WTC11 (cell line): Measurements from ENCODE around the gene GABRG3. TPM values are rescaled to one million over a fixed set of nuclear protein-coding genes. Genes with fewer than 3 reads are reported as not detected.

Source experiments
- ATAC-seq: fragments of 200-7000 bp; cut with Tn5 transposase; 2 replicates; pipeline ENCODE4 v1.10.0; 2021; ENCODE audit warnings: mild to moderate bottlenecking, moderate library complexity
- CTCF ChIA-PET: fragments of 300-600 bp; sonication (Branson Sonifier 250); formaldehyde crosslinking; loops from one replicate; lab custom pipeline; 2021; ENCODE audit warnings: antibody characterized with exemption; lab: Charles Lee
- POLR2A ChIA-PET: fragments of 350-600 bp; sonication (Branson Sonifier 250); formaldehyde crosslinking; loops from one replicate; lab custom pipeline; 2021; ENCODE audit warnings: antibody characterized with exemption; lab: Charles Lee
- DNase-seq: peaks from one replicate; pipeline ENCODE4 v3.0.0; 2021; ENCODE audit warnings: low spot score
- H3K27ac Mint-ChIP-seq: 2 replicates; pipeline ENCODE4 v1.8.0; 2021; ENCODE audit warnings: mixed read lengths
- H3K27me3 Mint-ChIP-seq: 2 replicates; pipeline ENCODE4 v1.8.0; 2021; ENCODE audit warnings: low read depth, mild to moderate bottlenecking, moderate library complexity, mixed read lengths
- H3K36me3 Mint-ChIP-seq: 2 replicates; pipeline ENCODE4 v1.8.0; 2021; ENCODE audit warnings: mixed read lengths
- H3K4me1 Mint-ChIP-seq: 2 replicates; pipeline ENCODE4 v1.8.0; 2022; ENCODE audit warnings: mixed read lengths
- H3K4me3 Mint-ChIP-seq: 2 replicates; pipeline ENCODE4 v1.8.0; 2021; ENCODE audit warnings: mild to moderate bottlenecking, moderate library complexity, mixed read lengths
- H3K9me3 Mint-ChIP-seq: 2 replicates; pipeline ENCODE4 v1.8.0; 2021; ENCODE audit warnings: mixed read lengths
- ERG ChIP-seq: fragments of 250-450 bp; sonication (Bioruptor Pico); IDR thresholded peaks from 2 replicates; pipeline ENCODE4 v1.8.0; 2021; ENCODE audit warnings: mild to moderate bottlenecking
- GABPB1 ChIP-seq: sonication (generic); formaldehyde crosslinking; IDR thresholded peaks from 2 replicates; pipeline ENCODE4 v1.8.1; 2023; ENCODE audit warnings: mild to moderate bottlenecking, missing genetic modification reagents
- IRF2 ChIP-seq: sonication (generic); formaldehyde crosslinking; IDR thresholded peaks from 2 replicates; pipeline ENCODE4 v1.8.0; 2022; ENCODE audit warnings: low read depth, missing genetic modification reagents, borderline replicate concordance
- NFE2L1 ChIP-seq: sonication (generic); formaldehyde crosslinking; IDR thresholded peaks from 2 replicates; pipeline ENCODE4 v1.8.1; 2023; ENCODE audit warnings: missing genetic modification reagents
- NFYB ChIP-seq: sonication (generic); formaldehyde crosslinking; conservative IDR thresholded peaks from 2 replicates; pipeline ENCODE4 v1.8.0; 2022; ENCODE audit warnings: low read depth, missing genetic modification reagents
- PRDM15 ChIP-seq: sonication (generic); formaldehyde crosslinking; IDR thresholded peaks from 2 replicates; pipeline ENCODE4 v1.8.0; 2022; ENCODE audit warnings: missing genetic modification reagents
- RORB ChIP-seq: fragments of 250-450 bp; sonication (Bioruptor Pico); IDR thresholded peaks from 2 replicates; pipeline ENCODE4 v1.9.0; 2021; ENCODE audit warnings: mild to moderate bottlenecking
- SP1 ChIP-seq: sonication (generic); formaldehyde crosslinking; conservative IDR thresholded peaks from 2 replicates; pipeline ENCODE4 v1.8.1; 2022; ENCODE audit warnings: missing genetic modification reagents
- ZNF219 ChIP-seq: sonication (generic); formaldehyde crosslinking; IDR thresholded peaks from 2 replicates; pipeline ENCODE4 v1.8.0; 2023; ENCODE audit warnings: missing genetic modification reagents, mild to moderate bottlenecking, borderline replicate concordance
- ZNF512 ChIP-seq: sonication (generic); formaldehyde crosslinking; IDR thresholded peaks from 2 replicates; pipeline ENCODE4 v1.8.1; 2022; ENCODE audit warnings: missing genetic modification reagents, borderline replicate concordance
- total RNA-seq: library from RNA; stranded (reverse); gene quantifications from 3 replicates; pipeline ENCODE4 v1.2.3, GENCODE V29; 2021
- TF ChIP-seq, protein P1 (sequence below): sonication (generic); formaldehyde crosslinking; IDR thresholded peaks from 2 replicates; pipeline ENCODE4 v1.8.1; 2023; ENCODE audit warnings: mild to moderate bottlenecking, moderate library complexity, missing genetic modification reagents
- TF ChIP-seq, protein P2 (sequence below): fragments of 250-450 bp; sonication (Bioruptor Pico); IDR thresholded peaks from 2 replicates; pipeline ENCODE4 v1.9.0; 2021; ENCODE audit warnings: mild to moderate bottlenecking
- TF ChIP-seq, protein P3 (sequence below): fragments of 250-450 bp; sonication (Bioruptor Pico); IDR thresholded peaks from 2 replicates; pipeline ENCODE4 v2.1.2; 2022; ENCODE audit warnings: mild to moderate bottlenecking, moderate library complexity
- TF ChIP-seq, protein P4 (sequence below): sonication (generic); formaldehyde crosslinking; IDR thresholded peaks from 2 replicates; pipeline ENCODE4 v1.8.0; 2023; ENCODE audit warnings: missing genetic modification reagents, mild to moderate bottlenecking, borderline replicate concordance

The GABRG3 gene
- total RNA-seq, 1 experiment from 2014 or later, result 0.72 TPM

DNA sequence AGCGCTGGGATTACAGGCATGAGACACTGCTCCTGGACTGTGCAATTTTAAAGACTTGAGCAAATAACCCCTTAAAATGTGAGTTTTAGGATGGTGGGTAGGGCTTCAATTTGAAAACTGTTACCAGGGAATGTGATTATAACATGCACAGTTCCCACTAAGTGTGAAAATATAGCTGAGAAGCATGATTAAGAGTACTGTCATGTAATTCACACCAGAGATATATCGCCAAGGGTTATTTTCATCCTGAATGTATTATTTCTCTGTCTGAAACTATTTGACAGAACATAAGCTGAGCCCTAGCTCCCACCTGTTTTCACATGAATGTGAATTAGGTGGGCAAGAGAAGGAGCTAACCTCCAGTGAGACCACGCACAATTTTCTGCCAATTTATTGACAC, 457.2 kb downstream of the GABRG3 start:
- peaks cover 19% of the 10 kb centered on the region for H3K36me3 Mint-ChIP-seq
- H3K9me3 Mint-ChIP-seq, result peaks cover 37% of the 10 kb centered on the region
- DNase-seq (no peak), ATAC-seq (no peak)
- H3K4me1 Mint-ChIP-seq, result no peaks in the 10 kb centered on the region
- POLR2A ChIA-PET, result no interaction called here
- CTCF ChIA-PET, result interaction anchor here (1.0 kb wide), 1 partner anchor 9 kb away, joined by 3 read pairs; no protein-coding TSS in a partner anchor
- H3K4me3 Mint-ChIP-seq, result no peak overlapping the region
- H3K27ac Mint-ChIP-seq, result no peak overlapping the region
- no peaks in the 10 kb centered on the region for H3K27me3 Mint-ChIP-seq
- TF ChIP-seq, protein P1, sequence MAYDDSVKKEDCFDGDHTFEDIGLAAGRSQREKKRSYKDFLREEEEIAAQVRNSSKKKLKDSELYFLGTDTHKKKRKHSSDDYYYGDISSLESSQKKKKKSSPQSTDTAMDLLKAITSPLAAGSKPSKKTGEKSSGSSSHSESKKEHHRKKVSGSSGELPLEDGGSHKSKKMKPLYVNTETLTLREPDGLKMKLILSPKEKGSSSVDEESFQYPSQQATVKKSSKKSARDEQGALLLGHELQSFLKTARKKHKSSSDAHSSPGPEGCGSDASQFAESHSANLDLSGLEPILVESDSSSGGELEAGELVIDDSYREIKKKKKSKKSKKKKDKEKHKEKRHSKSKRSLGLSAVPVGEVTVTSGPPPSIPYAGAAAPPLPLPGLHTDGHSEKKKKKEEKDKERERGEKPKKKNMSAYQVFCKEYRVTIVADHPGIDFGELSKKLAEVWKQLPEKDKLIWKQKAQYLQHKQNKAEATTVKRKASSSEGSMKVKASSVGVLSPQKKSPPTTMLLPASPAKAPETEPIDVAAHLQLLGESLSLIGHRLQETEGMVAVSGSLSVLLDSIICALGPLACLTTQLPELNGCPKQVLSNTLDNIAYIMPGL, result no peak

DNA sequence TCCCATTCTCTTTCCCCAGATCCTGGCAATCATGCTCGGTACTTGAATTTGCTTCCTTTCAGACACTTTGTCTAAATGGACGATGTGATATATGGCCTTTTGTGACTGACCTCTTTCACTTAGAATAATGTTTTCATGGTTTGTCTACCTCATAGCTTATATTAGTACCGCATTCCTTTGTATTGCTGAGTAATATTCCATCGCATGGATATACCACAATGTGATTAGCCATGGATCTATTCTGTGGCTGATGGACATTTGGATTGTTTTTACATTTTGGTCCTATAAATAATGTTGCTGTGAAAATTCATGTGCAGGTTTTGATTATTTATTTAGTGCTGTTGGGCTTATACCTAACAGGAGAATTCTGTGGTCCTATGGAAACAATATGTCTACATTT, 458.6 kb downstream of the GABRG3 start:
- DNase-seq (no peak), ATAC-seq (no peak)
- ChIA-PET POLR2A (no interaction called here), CTCF (no interaction called here)
- Mint-ChIP-seq H3K27ac (no peak overlapping the region), H3K27me3 (no peaks in the 10 kb centered on the region), H3K4me1 (no peaks in the 10 kb centered on the region), H3K4me3 (no peak overlapping the region), H3K9me3 (peaks cover 47% of the 10 kb centered on the region), H3K36me3 (peaks cover 21% of the 10 kb centered on the region)
- TF ChIP-seq GABPB1 (CRISPR knock-in tag) (no peak), ZNF512 (CRISPR knock-in tag) (no peak), RORB (CRISPR knock-in tag) (no peak), ERG (CRISPR knock-in tag) (no peak), SP1 (CRISPR knock-in tag) (no peak), ZNF219 (CRISPR knock-in tag) (no peak), NFE2L1 (CRISPR knock-in tag) (no peak), NFYB (CRISPR knock-in tag) (no peak), PRDM15 (CRISPR knock-in tag) (no peak), IRF2 (CRISPR knock-in tag) (no peak)
- TF ChIP-seq, protein P2, sequence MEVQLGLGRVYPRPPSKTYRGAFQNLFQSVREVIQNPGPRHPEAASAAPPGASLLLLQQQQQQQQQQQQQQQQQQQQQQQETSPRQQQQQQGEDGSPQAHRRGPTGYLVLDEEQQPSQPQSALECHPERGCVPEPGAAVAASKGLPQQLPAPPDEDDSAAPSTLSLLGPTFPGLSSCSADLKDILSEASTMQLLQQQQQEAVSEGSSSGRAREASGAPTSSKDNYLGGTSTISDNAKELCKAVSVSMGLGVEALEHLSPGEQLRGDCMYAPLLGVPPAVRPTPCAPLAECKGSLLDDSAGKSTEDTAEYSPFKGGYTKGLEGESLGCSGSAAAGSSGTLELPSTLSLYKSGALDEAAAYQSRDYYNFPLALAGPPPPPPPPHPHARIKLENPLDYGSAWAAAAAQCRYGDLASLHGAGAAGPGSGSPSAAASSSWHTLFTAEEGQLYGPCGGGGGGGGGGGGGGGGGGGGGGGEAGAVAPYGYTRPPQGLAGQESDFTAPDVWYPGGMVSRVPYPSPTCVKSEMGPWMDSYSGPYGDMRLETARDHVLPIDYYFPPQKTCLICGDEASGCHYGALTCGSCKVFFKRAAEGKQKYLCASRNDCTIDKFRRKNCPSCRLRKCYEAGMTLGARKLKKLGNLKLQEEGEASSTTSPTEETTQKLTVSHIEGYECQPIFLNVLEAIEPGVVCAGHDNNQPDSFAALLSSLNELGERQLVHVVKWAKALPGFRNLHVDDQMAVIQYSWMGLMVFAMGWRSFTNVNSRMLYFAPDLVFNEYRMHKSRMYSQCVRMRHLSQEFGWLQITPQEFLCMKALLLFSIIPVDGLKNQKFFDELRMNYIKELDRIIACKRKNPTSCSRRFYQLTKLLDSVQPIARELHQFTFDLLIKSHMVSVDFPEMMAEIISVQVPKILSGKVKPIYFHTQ, result no peak
- TF ChIP-seq, protein P3, sequence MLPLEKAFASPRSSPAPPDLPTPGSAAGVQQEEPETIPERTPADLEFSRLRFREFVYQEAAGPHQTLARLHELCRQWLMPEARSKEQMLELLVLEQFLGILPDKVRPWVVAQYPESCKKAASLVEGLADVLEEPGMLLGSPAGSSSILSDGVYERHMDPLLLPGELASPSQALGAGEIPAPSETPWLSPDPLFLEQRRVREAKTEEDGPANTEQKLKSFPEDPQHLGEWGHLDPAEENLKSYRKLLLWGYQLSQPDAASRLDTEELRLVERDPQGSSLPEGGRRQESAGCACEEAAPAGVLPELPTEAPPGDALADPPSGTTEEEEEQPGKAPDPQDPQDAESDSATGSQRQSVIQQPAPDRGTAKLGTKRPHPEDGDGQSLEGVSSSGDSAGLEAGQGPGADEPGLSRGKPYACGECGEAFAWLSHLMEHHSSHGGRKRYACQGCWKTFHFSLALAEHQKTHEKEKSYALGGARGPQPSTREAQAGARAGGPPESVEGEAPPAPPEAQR (CRISPR knock-in tag), result no peak
- TF ChIP-seq, protein P4, sequence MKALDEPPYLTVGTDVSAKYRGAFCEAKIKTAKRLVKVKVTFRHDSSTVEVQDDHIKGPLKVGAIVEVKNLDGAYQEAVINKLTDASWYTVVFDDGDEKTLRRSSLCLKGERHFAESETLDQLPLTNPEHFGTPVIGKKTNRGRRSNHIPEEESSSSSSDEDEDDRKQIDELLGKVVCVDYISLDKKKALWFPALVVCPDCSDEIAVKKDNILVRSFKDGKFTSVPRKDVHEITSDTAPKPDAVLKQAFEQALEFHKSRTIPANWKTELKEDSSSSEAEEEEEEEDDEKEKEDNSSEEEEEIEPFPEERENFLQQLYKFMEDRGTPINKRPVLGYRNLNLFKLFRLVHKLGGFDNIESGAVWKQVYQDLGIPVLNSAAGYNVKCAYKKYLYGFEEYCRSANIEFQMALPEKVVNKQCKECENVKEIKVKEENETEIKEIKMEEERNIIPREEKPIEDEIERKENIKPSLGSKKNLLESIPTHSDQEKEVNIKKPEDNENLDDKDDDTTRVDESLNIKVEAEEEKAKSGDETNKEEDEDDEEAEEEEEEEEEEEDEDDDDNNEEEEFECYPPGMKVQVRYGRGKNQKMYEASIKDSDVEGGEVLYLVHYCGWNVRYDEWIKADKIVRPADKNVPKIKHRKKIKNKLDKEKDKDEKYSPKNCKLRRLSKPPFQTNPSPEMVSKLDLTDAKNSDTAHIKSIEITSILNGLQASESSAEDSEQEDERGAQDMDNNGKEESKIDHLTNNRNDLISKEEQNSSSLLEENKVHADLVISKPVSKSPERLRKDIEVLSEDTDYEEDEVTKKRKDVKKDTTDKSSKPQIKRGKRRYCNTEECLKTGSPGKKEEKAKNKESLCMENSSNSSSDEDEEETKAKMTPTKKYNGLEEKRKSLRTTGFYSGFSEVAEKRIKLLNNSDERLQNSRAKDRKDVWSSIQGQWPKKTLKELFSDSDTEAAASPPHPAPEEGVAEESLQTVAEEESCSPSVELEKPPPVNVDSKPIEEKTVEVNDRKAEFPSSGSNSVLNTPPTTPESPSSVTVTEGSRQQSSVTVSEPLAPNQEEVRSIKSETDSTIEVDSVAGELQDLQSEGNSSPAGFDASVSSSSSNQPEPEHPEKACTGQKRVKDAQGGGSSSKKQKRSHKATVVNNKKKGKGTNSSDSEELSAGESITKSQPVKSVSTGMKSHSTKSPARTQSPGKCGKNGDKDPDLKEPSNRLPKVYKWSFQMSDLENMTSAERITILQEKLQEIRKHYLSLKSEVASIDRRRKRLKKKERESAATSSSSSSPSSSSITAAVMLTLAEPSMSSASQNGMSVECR (CRISPR knock-in tag), result no peak
